ENCODE data around the gene RPS6KA4.
"Not testable (repeated sequence)": the region's sequence is repeated elsewhere in the genome, so short reads cannot be mapped to it uniquely, and the experiment has no call there.

RPS6KA4 gene

GRCh38 chr11:64358907-64359711, at the start of gene RPS6KA4:
TSS of gene RPS6KA4 (plus strand) at chr11:64359162. CDS start at chr11:64359236, 74 bp downstream.
- DNase-seq: no peak

DNA sequence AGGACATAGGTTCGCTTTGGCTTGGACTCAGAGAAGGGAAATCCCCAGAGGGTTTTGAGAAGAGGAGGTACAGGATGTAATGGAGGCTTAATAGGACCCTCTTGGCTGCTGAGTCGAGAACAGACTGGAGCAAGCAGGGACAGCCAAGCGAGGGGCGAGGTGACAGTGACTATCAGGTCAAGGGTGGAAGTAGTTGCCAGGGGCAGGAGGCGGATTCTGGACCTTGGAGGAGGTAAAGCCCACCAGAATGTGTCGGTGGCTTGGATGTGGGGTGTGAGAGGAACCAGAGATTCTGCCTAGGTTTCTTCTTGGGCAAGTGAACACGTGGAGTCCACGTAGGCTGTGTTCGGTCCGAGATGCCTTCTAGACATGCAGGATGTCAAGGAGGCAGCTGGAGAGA, 46.0 kb upstream of the RPS6KA4 start:
- DNase-seq: no peak

DNA sequence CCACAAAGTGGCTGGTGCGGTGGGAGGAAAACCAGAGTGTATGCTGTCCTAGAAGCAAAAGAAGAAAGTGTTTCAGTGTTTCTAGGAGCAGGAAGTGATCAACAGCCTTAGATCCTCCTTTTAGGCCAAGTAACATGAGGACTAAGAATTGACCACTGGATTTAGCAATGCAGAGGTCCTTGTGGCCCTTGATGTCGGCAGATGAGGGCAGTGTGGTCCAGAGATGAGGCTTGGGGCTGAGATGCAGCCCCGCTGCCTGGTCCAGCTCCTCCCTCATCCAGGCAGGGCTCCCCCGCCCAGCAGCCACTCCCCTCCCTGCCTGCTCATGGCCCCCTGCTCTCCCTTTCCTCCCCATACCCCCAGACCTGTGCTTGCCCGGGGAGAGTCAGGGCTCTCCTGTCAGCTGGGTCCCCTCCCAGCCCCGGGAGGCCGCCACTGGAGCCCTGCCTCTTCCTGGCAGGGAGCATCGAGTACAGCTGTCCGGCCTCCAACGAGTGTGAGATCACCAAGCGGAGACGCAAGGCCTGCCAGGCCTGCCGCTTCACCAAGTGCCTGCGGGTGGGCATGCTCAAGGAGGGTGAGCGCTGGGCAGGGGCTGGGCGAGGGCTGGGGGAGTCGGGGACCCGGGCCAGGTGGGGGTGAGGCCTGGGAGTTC, 45.3 kb upstream of the RPS6KA4 start:
- no peak for DNase-seq

DNA sequence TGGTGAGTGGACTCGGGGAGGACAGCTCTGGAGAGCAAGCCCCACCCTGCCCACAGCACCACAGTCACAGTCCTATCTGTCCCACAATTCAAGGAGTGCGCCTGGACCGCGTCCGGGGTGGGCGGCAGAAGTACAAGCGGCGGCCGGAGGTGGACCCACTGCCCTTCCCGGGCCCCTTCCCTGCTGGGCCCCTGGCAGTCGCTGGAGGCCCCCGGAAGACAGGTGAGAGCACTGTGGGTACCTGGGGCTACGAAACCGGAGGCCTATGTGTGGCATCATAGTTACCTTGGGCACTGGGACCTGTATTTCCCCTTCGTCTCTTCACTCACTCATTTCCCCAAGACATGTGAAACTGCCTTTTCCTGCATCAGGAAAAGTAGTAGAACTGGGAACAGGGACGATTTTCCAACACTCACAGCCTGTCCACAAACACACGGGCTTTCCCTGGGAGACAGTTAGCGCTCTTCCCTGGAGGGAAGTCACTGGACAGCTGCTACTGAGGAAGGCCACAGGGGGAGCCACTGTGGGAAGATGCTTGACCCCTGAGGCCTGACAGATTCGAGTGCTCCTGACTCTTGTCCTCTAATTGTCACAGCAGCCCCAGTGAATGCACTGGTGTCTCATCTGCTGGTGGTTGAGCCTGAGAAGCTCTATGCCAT, 44.7 kb upstream of the RPS6KA4 start:
- DNase-seq: no peak

DNA sequence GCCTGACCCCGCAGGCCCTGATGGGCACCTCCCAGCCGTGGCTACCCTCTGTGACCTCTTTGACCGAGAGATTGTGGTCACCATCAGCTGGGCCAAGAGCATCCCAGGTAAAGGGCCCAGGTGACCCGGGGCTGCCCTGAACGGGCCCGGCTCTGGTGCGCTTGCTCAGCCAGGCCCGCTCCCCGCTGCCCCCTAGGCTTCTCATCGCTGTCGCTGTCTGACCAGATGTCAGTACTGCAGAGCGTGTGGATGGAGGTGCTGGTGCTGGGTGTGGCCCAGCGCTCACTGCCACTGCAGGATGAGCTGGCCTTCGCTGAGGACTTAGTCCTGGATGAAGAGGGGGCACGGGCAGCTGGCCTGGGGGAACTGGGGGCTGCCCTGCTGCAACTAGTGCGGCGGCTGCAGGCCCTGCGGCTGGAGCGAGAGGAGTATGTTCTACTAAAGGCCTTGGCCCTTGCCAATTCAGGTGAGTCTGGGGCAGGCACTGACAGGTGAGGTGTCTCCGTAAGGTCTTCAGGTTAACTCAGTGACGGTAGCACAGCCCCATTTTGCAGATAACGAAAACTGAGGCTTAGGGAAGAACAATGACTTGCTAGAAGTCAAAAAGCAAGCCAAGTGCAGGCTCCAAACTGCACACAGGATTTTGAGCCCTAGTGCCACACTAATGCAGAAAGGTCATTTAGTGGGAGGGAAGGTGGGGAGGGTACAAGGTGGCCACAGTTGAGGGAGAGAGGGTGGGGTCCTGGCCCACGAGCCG, 44.0 kb upstream of the RPS6KA4 start:
- no peak for DNase-seq

DNA sequence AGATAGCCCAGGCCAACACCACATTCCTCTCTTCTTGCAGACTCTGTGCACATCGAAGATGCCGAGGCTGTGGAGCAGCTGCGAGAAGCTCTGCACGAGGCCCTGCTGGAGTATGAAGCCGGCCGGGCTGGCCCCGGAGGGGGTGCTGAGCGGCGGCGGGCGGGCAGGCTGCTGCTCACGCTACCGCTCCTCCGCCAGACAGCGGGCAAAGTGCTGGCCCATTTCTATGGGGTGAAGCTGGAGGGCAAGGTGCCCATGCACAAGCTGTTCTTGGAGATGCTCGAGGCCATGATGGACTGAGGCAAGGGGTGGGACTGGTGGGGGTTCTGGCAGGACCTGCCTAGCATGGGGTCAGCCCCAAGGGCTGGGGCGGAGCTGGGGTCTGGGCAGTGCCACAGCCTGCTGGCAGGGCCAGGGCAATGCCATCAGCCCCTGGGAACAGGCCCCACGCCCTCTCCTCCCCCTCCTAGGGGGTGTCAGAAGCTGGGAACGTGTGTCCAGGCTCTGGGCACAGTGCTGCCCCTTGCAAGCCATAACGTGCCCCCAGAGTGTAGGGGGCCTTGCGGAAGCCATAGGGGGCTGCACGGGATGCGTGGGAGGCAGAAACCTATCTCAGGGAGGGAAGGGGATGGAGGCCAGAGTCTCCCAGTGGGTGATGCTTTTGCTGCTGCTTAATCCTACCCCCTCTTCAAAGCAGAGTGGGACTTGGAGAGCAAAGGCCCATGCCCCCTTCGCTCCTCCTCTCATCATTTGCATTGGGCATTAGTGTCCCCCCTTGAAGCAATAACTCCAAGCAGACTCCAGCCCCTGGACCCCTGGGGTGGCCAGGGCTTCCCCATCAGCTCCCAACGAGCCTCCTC, 43.1 kb upstream of the RPS6KA4 start:
- not testable (repeated sequence) for DNase-seq

- no peak for DNase-seq
Observed at GRCh38 chr11:64316672-64317324, 42.2 kb upstream of the RPS6KA4 start.

DNA sequence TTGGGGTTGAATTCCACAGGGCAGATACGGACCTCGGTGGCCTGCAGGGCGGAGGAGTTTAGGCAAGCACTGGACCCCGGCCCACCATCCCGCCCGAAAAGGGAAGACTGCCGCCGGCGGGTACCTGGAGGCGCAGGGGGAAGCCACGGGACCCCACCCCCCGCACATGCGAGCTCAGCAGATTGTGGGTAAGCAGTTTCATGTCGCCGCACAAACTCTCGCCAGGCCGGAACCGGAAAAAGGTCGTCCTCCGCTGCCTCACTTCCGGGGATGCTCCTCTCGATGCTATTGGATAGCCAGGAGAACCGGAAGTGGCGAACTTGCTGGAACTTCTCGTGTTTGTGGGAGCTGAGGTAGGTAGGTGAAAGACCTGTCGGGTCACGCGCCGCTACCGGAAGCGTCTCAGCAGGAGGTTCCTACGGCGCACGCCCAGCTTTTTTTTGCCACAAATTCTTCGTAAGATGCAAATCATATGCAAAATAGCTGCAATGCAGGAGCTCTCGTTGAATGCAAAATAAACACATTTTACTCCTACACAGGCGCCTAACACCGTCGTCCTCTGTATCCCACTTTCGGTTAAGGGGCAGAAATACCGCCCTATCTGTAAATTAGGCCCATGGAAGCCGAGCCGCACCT, 41.5 kb upstream of the RPS6KA4 start, which contains the start of gene TRMT112:
TSS of gene TRMT112 (minus strand) at position 235 of the 636 bp plus-strand sequence. CDS start at position 202, 33 bp downstream.
- DNase-seq: peak; percentile 84 to 90

DNA sequence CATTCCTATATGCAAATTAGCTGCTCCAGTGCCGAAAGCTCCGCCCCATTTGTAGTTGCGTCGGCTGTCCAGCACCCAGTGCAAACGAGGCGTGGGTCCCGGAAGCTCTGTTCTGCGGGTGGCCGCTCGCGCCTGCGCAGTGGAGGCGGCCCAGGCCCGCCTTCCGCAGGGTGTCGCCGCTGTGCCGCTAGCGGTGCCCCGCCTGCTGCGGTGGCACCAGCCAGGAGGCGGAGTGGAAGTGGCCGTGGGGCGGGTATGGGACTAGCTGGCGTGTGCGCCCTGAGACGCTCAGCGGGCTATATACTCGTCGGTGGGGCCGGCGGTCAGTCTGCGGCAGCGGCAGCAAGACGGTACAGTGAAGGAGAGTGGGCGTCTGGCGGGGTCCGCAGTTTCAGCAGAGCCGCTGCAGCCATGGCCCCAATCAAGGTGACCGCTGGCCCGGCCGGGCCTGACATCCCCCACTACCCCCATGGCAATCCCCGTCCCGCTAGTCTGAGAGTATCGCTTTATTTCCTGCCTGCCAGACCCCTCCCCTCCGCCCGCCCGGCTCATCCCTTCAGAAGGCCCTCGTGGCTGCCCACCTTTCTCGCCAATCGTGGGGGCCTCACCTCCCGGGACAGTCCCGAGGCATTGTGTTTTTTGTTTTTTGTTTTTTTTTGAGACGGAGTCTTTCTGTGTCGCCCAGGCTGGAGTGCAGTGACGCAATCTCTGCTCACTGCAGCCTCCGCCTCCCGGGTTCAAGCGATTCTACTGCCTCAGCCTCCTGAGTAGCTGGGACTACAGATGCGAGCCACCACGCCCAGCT, 40.8 kb upstream of the RPS6KA4 start, which contains the start of gene PRDX5:
TSS of gene PRDX5 (plus strand) at position 161 of the 805 bp plus-strand sequence. CDS start at position 256, 95 bp downstream.
- DNase-seq: peak; percentile 85 to 93

- no peak for DNase-seq
Observed at GRCh38 chr11:64318766-64319761, 39.9 kb upstream of the RPS6KA4 start.

DNA sequence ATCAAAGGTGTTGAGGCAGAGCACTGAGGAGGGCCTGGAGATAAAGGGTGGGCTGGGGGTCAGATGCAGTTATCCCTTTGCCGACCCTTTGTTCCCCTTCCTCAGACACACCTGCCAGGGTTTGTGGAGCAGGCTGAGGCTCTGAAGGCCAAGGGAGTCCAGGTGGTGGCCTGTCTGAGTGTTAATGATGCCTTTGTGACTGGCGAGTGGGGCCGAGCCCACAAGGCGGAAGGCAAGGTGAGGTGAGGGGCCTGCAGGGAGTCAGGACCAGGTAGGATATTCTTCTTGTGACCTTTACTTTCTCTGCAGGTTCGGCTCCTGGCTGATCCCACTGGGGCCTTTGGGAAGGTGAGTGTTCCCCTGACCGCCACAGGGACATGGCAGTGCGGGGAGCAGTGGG, 38.4 kb upstream of the RPS6KA4 start:
- no peak for DNase-seq

DNA sequence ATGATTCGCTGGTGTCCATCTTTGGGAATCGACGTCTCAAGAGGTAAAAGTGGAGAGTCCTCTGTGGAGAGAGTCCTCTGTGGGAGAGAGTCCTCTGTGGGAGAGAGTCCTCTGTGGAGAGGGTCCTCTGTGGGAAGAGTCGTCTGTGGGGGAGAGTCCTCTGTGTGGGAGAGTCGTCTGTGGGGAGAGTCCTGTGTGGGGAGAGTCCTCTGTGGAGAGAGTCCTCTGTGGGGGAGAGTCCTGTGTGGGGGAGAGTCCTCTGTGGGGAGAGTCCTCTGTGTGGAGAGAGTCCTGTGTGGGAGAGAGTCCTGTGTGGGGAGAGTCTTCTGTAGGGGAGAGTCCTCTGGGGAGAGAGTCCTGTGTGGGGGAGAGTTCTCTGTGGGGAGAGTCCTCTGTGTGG, 37.9 kb upstream of the RPS6KA4 start:
- DNase-seq: no peak

GRCh38 chr11:64321533-64321932, 37.4 kb upstream of the RPS6KA4 start:
- DNase-seq: no peak

DNA sequence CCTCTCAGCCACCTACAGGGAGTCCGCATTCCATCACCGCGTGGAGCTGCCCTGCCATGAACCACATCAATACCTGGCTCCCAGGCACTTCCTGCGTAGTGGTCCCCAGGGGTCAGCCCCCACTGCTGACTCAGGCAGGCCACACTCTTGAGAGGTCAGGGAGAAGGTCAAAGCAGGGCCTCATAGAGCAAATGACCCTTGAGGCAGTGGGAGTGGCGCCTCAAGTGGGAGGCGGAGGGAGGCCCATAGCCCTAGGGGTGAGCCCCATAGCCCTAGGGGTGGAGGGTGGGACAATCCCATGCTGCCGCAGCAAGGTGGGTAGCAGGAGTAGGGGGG, 36.1 kb upstream of the RPS6KA4 start:
- DNase-seq: no peak

DNA sequence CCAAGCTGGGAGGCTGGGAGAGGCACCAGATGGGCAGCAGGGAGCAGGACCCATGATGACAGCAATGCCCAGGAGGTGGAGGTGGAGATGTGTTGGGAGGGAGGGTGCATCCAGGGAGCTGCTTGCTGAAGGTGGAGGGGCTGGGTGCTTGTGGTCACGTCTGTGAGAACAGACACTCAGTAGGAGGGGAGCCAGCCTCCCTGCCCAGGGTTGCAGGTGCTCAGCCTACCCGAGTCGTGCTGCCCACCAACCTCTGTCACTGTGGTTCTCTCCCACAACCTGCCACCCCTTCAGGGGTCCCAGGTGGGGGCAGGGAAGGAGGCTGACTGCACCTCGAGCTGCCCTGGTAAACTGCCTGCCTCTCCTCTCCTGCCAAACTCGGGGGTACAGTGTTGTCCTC, 35.6 kb upstream of the RPS6KA4 start:
- no peak for DNase-seq

GRCh38 chr11:64323984-64324383, 35.0 kb upstream of the RPS6KA4 start:
- not testable (repeated sequence) for DNase-seq

DNA sequence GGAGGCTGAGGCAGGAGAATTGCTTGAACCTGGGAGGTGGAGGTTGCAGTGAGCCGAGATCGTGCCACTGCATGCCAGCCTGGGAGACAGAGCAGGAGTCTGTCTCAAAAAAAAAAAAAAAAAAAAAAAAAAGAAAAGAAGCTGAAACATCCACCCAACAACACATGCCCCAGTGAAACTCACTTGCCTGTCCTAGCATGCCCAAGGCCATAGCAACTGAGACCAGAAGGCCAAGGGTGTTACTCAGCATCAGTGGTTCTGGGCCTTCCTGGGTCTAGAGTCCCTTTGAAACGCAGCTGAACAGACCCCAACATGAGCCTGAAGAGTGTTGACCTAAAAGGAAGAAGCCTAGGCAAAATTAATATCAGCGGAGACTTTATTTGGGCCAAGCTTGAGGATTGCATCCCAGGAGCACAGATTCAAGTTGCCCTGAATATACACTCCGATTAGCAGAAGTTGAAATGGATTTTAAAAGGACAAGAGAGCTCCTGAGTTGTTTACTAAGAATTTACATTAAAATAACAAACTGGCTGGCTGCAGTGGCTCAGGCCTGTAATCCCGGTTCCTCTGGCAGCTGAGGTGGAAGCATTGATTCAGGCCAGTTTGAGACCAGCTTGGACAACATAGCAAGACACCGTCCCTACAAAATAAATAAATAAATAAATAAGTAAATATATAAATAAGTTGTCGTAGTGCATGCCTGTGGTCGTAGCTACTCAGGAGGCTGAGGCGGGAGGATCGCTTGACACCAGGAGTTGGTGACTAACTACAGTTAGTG, 34.1 kb upstream of the RPS6KA4 start:
- DNase-seq: no peak

DNA sequence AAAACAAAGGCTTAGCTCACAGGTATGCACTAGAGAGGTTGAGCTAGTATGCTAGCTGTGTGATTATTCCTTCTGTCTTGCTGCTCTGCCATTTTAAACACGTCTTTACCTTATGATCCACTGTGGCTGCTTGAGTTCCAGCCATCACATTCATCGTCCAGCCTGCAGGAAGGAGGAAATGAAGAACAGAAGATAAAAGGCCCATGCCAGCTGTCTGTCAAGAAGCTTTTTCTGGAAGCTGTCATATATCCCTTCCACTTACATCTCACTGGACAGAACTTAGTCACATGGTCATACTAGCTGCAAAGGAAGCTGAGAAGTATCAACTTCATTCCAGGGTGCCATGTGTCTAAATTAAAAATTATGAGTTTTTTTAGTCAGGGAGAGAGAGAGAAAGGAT, 31.6 kb upstream of the RPS6KA4 start:
- no peak for DNase-seq
